CD4-positive, alpha-beta T cell treated with Interleukin-4 for 4 hours (primary cell): Measurements from ENCODE around the gene UBE2U.

Experiments used
- DNase-seq: peaks from one replicate; pipeline ENCODE4 v3.0.0-alpha.2; 2020

Gene UBE2U

GRCh38 chr1:64203420-64203819 lies at the start of gene UBE2U:
Gene UBE2U (plus strand): TSS chr1:64203623. CDS start chr1:64204051, 428 bp downstream.
- no peak for DNase-seq

- no peak for DNase-seq
Observed at GRCh38 chr1:64155278-64155677, 48.1 kb upstream of the UBE2U start.

DNA sequence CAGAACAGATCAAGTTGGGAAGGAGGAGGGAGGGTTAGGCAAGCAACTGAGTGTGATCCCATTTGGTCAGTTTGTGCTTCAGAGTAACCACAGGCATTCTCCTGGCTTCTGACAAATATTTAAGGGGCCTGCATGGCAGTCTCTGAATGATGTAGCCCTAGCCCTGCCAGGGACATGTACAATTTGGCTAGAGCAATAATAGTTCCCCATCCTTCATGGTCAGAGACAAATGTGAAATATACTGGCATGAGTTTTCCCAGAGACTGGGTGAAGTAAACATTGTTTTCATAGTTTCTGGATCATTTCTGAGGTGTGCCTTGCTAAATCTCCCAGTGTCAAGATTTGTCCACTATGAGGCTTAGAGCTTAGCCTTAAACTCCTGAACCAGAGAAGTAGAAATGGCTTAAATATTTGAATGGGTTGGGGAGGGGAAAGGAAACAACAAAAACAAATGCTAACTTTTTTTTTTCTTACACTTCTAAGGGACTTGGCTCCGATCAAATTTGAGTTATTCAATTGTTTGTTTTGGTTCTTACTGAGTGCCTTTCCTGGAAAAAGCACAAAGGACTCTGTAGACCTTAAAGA lies 42.0 kb upstream of the UBE2U start:
- no peak for DNase-seq

GRCh38 chr1:64162151-64162550 lies 41.3 kb upstream of the UBE2U start:
- DNase-seq = no peak

DNA sequence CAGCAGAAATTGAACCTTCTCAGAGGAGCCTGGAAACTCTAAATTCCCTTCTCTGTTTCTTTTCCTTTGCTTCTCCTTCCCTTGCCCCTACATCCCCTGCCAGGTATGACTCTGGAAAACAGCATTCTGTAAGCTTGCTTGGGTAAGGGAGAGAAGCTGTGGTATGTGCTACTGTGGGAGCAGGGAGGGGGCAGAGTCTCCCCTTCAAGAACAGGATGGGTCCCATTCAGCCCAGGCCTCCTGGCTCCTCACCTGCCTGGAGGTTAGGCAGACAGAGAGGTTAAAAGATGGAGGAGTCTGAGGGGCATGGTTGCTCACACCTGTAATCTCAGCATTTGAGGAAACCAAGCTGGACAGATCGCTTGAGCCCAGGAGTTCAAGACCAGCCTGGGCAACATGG lies 40.6 kb upstream of the UBE2U start:
- no peak for DNase-seq

DNA sequence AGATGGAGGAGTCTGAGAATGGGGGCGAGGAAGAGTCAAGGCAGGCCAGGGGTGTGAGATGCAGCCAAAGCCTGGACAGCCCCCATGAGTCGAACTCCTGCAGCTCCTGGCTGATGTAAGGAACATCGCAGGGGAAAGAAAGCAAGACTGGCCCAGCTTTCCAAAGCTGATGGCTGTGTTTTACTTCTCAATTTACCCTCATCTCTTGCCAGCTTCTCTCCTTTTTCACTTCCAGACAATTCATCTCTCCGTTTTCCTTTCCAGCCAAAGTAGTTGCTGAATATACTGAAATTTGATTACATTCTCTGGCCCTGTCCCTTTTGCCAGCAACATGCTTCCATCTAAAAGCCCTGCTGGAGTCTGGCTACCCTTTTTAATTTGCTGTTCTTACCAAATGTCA lies 40.0 kb upstream of the UBE2U start:
- no peak for DNase-seq

- DNase-seq = no peak
Observed at GRCh38 chr1:64163970-64164369, 39.5 kb upstream of the UBE2U start.

DNA sequence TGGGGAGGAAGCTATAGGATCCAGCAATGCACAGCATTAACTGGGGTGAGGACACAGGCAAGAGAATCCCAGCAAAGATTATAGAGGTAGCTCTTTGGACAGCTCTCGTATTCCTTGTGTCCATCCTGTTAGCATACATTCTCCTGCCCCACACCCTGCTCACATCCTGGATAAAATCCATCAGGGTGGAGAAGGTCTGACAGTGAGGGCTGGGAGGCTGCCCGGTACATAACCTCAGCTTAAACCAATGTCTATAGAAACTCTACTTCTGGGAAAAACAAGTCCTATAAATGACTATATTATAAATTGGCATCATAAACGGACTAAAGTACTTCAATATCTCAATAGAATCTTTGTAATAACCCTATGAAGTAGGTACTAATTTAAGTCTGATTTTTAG lies 36.8 kb upstream of the UBE2U start:
- no peak for DNase-seq

DNA sequence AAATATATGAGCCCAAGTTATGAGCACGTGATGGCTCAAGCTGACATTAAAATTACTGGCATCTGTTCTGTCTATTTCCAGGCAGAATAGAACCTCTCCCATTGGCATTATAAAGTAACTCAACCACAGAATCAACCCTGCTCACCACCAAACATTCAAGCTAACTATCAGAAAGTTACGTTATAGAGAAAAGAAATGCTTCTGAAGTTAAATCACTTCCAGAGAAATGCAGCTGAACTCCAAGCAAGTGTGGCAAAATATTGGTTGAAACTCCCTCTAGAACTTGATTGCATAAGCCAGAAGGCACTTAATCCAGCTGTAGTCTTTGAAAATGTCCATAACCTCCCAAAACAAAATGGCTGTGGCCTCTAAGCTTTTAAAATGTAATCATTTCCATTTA lies 36.2 kb upstream of the UBE2U start:
- DNase-seq = no peak

- DNase-seq = no peak
Observed at GRCh38 chr1:64171246-64171645, 32.2 kb upstream of the UBE2U start.

DNA sequence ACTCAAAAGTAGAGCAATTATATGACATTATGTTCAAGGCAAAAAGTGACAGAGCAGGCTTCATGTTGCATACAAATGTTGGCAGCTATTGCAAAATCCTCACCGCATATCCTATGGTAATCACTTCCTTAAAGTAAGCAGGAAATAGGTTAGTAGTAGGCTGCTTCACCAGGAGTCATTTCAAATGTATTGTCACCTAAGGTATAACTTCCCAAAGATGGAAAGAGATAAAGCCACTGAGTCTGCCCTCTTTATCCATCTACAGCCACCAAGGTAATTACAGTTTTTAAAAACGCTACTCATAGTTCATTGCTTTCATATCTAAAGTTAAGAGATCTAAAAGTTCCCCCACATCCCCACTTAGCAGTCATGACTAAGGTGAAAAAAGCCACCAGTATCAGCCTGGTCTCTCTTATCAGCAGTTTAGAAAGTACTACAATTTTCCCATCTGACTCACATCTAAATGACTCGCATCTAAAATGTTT lies 31.6 kb upstream of the UBE2U start:
- no peak for DNase-seq

DNA sequence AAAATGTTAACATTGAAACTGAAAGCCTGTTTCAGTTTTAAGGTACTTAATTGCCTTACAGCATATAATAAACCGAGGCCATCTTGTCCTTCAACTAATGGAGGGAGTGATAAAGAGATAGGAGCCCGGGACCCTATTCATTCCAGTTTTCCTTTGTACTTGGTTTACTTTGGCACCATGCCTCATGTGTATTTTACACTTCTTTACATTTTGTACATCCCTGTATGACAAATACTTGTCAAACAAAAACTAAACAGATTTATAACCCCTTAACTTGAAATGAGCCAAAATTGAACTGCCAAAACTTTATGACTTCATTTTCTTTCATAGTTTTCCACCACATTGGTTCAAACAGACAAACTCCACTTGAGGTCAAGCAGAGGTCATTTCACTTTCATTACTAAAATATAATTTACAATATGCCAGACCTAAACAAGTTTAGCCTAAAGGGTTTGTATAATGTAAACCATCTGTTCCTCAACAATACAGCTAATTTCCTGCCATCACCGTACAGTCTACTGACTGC lies 30.9 kb upstream of the UBE2U start:
- no peak for DNase-seq

GRCh38 chr1:64173336-64173940 lies 30.0 kb upstream of the UBE2U start:
- no peak for DNase-seq

- DNase-seq = no peak
Observed at GRCh38 chr1:64175639-64176038, 27.8 kb upstream of the UBE2U start.

GRCh38 chr1:64176659-64177058 lies 26.8 kb upstream of the UBE2U start:
- no peak for DNase-seq

GRCh38 chr1:64179588-64179987 lies 23.8 kb upstream of the UBE2U start:
- no peak for DNase-seq

- no peak for DNase-seq
Observed at GRCh38 chr1:64182207-64182606, 21.2 kb upstream of the UBE2U start.

GRCh38 chr1:64183395-64184002 lies 19.9 kb upstream of the UBE2U start:
- DNase-seq = no peak

DNA sequence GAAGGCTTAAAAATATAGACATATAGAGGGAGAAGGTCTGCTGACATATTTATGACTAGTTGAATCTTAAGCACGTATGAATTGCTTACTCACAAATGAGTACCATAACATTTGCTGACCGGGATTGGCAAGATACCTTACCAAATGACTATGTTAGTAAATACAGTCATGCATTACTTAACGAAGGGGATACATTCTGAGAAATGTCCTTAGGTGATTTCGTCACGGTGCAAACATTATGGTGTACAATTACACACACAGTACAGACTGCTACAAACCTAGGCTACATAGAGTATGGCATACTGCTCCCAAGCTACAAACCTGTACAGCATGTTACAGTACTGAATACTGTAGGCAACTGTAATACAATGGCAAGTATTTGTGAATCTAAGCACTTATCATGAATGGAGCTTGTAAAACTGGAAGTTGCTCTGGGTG lies 19.4 kb upstream of the UBE2U start:
- no peak for DNase-seq

GRCh38 chr1:64186138-64186897 lies 17.1 kb upstream of the UBE2U start:
- DNase-seq = no peak

DNA sequence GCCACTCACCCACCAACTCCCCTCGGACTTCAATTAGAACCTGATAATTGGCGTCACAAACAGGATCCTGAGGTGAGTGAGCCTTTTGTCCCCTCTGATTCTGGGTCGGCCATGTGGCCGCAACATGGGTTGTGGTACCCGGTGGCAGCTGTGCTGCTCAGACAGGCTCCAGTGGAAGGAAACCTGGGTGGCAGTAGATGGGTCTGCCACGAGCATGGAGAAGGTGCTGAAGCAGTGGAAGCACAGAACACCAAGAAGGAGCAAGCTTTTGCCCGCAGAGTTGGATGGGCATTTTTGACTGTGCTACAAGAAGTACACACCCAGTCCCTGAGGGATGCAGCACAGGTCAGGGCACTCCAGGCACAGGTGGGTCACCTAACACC lies 16.5 kb upstream of the UBE2U start:
- DNase-seq = no peak

DNA sequence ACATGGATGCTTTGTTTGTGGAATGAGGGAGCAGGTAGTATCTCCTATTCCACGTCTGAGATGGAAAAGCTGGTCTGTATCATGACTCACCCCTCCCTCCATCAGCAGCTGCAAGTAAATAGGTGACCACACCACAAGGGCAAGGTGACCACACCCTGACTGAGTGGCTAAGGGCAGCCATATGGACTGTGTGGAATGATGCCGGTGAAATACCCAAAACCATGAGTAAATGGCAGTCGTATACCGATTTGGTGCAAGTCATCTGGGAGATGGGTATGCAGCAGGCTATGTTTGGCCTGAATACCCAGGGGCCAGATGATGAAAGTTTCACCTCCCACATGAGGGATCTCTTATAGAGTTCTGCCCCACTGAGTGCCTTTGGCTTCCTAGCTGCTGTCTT lies 15.8 kb upstream of the UBE2U start:
- no peak for DNase-seq

DNA sequence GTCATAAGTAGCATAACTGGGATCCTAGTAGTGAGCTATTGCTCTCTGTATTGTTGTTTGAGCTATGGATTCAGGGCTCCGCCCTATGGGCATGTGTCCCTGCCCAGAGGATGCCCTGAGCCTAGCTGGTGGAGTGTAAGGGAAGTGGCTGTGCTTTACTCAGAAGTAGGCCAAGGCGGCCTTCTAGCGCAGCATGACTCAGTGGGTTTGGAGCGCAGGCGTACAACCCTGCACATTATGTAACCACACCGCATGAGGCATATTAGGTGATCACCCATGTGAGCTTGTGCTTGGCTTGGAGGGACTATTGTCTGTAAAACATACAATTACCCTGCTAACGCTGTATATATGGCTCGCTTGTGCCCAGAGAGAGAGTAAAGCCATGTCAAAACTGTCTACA lies 11.1 kb upstream of the UBE2U start:
- no peak for DNase-seq
